Measurements from ENCODE around the gene KCNJ14.

KCNJ14 gene

DNA sequence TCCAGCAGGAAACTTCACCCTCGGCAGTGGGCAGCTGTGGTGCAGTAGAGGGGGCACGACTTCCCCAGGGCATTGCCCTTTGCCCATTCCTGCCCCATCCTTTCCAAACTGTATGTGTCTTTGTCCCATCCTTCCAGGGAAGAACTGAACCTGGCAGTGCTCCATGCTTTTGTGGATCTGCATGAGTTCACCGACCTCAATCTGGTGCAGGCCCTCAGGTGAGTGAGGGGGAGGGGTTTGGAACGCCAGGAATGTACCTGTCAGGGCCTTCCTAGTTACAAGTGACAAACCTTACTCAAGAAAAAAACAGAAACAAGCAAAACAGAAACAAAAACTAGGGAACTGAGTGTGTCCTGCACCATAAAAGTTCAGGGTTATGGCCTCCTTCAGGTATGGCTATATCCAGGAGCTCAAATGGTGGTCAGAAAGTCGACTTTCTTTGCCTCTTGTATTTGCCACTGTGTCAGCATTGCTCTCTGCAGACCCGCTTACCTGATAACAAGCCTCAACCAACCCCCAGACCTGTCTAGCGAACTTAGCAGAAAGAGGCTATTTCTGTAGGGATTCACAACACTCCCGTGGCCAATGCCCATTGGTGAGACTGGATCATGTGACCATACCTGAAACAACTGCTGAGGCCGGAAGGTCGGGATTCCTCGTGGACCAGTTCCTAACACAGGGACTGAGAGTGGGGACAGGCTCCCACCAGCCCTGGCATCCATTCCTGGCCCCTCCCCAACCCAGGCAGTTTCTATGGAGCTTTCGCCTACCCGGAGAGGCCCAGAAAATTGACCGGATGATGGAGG is 18.0 kb downstream of the KCNJ14 start:
- H3K9me3 ChIP-seq (ENCODE audit: control insufficient read depth in 1 of 2, low read length in 2 of 2), result no peaks in the 10 kb centered on the region
- no peaks in the 10 kb centered on the region for H3K27me3 ChIP-seq (ENCODE audit: low read depth, low read length)
- H3K4me3 ChIP-seq (ENCODE audit: low read depth in 1 of 2, low read length in 2 of 2), result no peak overlapping the region
- H3K27ac ChIP-seq (ENCODE audit: low read length), result no peak overlapping the region
- H3K4me1 ChIP-seq (ENCODE audit: control insufficient read depth in 1 of 2, insufficient read depth in 2 of 2, low read length in 2 of 2), result peaks cover 6 to 15% of the 10 kb centered on the region in 2 donors
- H3K36me3 ChIP-seq (ENCODE audit: control insufficient read depth in 1 of 2, insufficient read depth in 2 of 2, low read length in 2 of 2), result peaks cover 51 to 83% of the 10 kb centered on the region in 2 donors

DNA sequence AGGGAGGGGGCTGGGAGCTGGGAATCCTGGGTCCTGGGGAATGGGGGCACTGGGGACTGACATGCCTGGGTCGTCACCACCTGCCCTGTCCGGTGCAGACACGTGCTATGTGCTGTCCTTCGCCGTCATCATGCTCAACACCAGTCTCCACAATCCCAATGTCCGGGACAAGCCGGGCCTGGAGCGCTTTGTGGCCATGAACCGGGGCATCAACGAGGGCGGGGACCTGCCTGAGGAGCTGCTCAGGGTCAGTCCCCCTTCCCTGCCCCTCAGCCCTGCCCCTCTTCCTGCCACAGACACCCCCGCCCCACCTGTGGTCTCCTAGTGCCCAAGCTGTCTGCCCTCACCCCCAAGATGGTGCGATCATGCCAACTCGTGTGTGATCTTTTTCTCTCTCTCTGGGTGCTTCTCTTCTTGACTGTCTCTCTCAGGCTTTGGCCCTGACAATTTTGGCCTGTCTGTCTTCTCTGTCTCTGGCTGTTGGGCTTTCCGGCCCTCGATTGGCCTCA is 18.8 kb downstream of the KCNJ14 start:
- H3K9me3 ChIP-seq (ENCODE audit: control insufficient read depth in 1 of 2, low read length in 2 of 2), result no peaks in the 10 kb centered on the region
- peaks cover 6 to 13% of the 10 kb centered on the region in 2 donors for H3K4me1 ChIP-seq (ENCODE audit: control insufficient read depth in 1 of 2, insufficient read depth in 2 of 2, low read length in 2 of 2)
- no peak overlapping the region for H3K4me3 ChIP-seq (ENCODE audit: low read depth in 1 of 2, low read length in 2 of 2)
- H3K27me3 ChIP-seq (ENCODE audit: low read depth, low read length), result no peaks in the 10 kb centered on the region
- H3K27ac ChIP-seq (ENCODE audit: low read length), result no peak overlapping the region
- H3K36me3 ChIP-seq (ENCODE audit: control insufficient read depth in 1 of 2, insufficient read depth in 2 of 2, low read length in 2 of 2), result peaks cover 51 to 84% of the 10 kb centered on the region in 2 donors

DNA sequence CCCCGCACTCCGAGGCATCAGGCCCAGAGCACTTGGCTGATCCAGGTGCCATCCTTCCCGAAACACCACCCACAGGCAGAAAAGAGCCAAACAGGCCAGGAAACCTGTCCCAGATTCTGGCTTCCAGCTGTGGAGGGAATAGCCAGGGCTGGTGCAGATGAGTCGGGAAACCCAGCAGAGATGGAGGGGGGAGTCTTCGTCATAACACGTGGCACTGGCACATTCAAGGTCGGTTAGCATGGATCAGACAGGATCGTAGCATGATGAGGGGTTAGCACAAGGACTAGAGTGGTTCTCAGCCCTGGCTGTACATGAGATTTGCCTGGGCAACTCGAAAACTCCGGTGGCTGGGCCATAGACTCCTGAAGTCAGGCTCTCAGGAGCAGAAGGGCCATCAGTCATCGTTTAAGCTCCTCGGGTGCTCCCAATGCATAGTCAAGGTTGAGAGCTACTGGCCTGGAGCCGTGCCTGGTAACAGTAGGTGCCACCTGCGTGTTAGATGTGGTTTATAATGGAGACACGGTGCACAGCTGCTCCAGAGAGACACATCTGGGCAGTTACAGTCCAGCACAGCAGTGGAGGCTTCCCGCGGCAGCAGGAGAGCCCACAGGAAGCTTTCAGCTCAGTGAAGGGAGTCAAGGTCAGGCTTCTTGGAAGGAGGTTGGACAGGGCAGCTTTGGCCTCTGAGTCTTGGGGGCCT is 20.1 kb downstream of the KCNJ14 start:
- Histone ChIP-seq H3K36me3 (ENCODE audit: control insufficient read depth in 1 of 2, insufficient read depth in 2 of 2, low read length in 2 of 2) (peaks cover 49 to 77% of the 10 kb centered on the region in 2 donors), H3K27ac (ENCODE audit: low read length) (no peak overlapping the region), H3K4me3 (ENCODE audit: low read depth in 1 of 2, low read length in 2 of 2) (no peak overlapping the region), H3K9me3 (ENCODE audit: control insufficient read depth in 1 of 2, low read length in 2 of 2) (no peaks in the 10 kb centered on the region), H3K4me1 (ENCODE audit: control insufficient read depth in 1 of 2, insufficient read depth in 2 of 2, low read length in 2 of 2) (peaks cover 4 to 5% of the 10 kb centered on the region in 2 donors), H3K27me3 (ENCODE audit: low read depth, low read length) (no peaks in the 10 kb centered on the region)

DNA sequence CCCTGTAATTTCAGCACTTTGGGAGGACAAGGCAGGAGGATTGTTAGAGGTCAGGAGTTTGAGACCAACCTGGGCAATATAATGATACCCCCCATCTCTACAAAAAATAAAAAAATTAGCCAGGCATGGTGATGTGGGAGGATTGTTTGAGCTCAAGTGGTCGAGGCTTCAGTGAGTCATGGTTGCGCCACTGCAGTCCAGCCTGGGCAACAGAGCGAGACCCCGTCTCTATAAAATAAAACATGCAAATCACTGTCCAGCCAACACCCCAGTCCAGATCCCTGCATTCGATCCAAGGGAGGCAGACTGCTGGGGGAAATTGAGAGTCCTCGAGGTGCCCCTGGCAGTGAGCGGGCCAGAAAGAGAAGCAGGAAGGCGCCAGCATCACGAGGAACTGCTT is 20.8 kb downstream of the KCNJ14 start:
- Histone ChIP-seq H3K4me1 (ENCODE audit: control insufficient read depth in 1 of 2, insufficient read depth in 2 of 2, low read length in 2 of 2) (peaks cover 0 to 5% of the 10 kb centered on the region in 2 donors), H3K36me3 (ENCODE audit: control insufficient read depth in 1 of 2, insufficient read depth in 2 of 2, low read length in 2 of 2) (peaks cover 43 to 70% of the 10 kb centered on the region in 2 donors), H3K27ac (ENCODE audit: low read length) (no peak overlapping the region), H3K4me3 (ENCODE audit: low read depth in 1 of 2, low read length in 2 of 2) (no peak overlapping the region), H3K27me3 (ENCODE audit: low read depth, low read length) (no peaks in the 10 kb centered on the region), H3K9me3 (ENCODE audit: control insufficient read depth in 1 of 2, low read length in 2 of 2) (no peaks in the 10 kb centered on the region)

DNA sequence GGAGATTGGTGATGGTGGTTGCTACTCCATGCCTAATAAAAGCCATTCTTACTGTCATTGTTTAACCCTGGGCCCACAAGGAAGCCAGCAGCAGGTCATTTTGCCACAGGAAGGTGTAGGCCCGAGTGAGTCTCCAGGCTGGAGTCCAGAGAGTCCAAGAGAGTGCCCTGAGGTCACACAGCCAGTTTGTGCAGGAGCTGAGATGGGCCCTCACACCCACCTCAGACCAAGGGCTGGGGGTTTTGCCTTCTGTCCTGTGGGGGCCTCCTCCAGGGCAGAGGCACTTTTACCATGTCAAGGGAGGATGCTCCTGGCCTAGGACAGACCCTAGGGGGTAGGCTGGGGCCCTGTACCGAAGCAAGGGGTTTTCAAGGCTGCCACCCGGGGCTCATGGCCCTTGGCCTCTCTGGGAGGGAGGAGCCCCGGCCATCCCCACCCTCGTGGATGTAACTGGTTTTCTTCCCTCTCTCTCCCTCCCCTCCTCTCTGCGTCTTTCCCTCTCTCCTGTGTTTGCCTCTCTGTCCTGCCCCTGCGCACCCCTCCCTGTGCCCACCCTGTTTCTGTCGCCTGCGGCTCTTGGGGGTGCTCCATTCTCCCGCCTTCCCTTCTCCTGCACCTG is 21.8 kb downstream of the KCNJ14 start:
- H3K4me1 ChIP-seq (ENCODE audit: control insufficient read depth in 1 of 2, insufficient read depth in 2 of 2, low read length in 2 of 2), result peaks cover 0 to 15% of the 10 kb centered on the region in 2 donors
- no peak overlapping the region for H3K27ac ChIP-seq (ENCODE audit: low read length)
- no peaks in the 10 kb centered on the region for H3K9me3 ChIP-seq (ENCODE audit: control insufficient read depth in 1 of 2, low read length in 2 of 2)
- no peaks in the 10 kb centered on the region for H3K27me3 ChIP-seq (ENCODE audit: low read depth, low read length)
- H3K36me3 ChIP-seq (ENCODE audit: control insufficient read depth in 1 of 2, insufficient read depth in 2 of 2, low read length in 2 of 2), result peaks cover 36 to 60% of the 10 kb centered on the region in 2 donors
- H3K4me3 ChIP-seq (ENCODE audit: low read depth in 1 of 2, low read length in 2 of 2), result no peak overlapping the region

DNA sequence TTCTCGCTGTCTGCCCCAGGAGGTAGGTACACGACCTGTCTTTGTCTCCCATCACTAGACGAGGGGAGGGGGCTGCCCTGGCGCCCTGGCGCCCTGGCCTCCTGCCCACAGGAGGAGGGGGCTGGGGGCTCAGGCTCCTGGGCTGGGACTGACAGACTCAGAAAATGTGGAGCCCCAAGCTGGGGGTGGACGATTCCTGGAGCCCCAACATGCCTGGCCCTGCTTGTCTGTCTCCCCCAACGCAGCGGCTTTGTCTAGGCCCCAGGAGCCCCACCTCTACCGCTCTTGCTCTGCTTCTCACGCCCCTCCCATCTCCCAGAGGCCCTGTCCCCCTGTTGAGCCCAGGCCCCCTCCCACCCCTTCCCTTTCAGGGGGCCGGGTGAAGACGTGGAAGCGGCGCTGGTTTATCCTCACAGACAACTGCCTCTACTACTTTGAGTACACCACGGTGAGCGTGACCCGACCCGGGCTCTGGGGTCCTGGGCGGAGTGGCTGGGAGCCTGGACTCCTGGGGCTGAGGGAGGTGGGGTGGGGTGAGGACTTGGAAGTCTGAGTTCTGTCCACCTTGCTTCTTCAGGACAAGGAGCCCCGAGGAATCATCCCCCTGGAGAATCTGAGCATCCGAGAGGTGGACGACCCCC is 22.4 kb downstream of the KCNJ14 start:
- H3K27me3 ChIP-seq (ENCODE audit: low read depth, low read length), result no peaks in the 10 kb centered on the region
- H3K27ac ChIP-seq (ENCODE audit: low read length), result no peak overlapping the region
- H3K9me3 ChIP-seq (ENCODE audit: control insufficient read depth in 1 of 2, low read length in 2 of 2), result no peaks in the 10 kb centered on the region
- no peak overlapping the region for H3K4me3 ChIP-seq (ENCODE audit: low read depth in 1 of 2, low read length in 2 of 2)
- H3K4me1 ChIP-seq (ENCODE audit: control insufficient read depth in 1 of 2, insufficient read depth in 2 of 2, low read length in 2 of 2), result peaks cover 0 to 19% of the 10 kb centered on the region in 2 donors
- H3K36me3 ChIP-seq (ENCODE audit: control insufficient read depth in 1 of 2, insufficient read depth in 2 of 2, low read length in 2 of 2), result peaks cover 31 to 54% of the 10 kb centered on the region in 2 donors

DNA sequence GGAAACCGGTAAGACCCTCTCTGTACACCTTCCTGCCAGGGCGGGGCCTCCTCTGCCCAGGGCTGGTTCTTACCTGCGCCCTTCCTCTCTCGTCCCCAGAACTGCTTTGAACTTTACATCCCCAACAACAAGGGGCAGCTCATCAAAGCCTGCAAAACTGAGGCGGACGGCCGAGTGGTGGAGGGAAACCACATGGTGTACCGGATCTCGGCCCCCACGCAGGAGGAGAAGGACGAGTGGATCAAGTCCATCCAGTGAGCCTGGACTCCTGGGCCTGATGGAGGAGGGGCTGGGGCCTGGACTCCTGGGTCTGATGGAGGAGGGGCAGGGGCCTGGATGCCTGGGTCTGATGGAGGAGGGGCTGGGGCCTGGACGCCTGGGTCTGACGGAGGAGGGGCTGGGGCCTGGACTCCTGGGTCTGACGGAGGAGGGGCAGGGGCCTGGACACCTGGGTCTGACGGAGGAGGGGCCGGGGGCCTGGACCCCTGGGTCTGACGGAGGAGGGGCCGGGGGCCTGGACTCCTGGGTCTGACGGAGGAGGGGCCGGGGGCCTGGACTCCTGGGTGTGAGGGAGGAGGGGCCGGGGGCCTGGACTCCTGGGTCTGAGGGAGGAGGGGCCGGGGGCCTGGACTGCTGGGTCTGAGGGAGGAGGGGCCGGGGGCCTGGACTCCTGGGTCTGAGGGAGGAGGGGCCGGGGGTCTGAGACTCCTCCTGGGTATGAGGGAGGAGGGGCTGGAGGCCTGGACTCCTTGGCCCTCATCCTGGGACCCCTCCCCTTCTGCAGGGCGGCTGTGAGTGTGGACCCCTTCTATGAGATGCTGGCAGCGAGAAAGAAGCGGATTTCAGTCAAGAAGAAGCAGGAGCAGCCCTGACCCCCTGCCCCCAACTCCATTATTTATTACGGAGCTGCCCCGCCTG is 23.2 kb downstream of the KCNJ14 start:
- Histone ChIP-seq H3K27me3 (ENCODE audit: low read depth, low read length) (no peaks in the 10 kb centered on the region), H3K9me3 (ENCODE audit: control insufficient read depth in 1 of 2, low read length in 2 of 2) (no peaks in the 10 kb centered on the region), H3K36me3 (ENCODE audit: control insufficient read depth in 1 of 2, insufficient read depth in 2 of 2, low read length in 2 of 2) (peaks cover 23 to 46% of the 10 kb centered on the region in 2 donors), H3K4me1 (ENCODE audit: control insufficient read depth in 1 of 2, insufficient read depth in 2 of 2, low read length in 2 of 2) (peaks cover 0 to 19% of the 10 kb centered on the region in 2 donors), H3K27ac (ENCODE audit: low read length) (no peak overlapping the region), H3K4me3 (ENCODE audit: low read depth in 1 of 2, low read length in 2 of 2) (no peak overlapping the region)

DNA sequence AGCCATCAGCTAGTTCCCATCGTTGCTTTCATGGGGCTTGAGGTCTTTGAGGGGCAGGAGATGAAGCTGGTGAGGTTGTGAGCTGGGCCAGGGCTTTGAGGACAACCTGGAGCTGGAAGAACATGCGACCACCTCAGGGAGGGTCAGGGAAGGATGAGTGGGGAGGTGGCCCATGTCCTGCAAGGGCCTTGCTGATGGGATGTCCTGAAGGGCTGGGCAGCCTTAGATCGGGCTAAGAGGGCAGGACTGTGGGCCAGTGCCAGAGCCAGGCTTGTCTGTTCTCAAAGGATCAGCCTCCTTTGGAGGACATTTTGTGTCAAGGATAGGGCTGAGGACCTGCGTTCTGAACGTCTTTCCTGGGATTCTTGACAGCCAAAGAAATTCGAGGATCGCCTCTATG is 24.3 kb downstream of the KCNJ14 start:
- Histone ChIP-seq H3K27me3 (ENCODE audit: low read depth, low read length) (no peaks in the 10 kb centered on the region), H3K27ac (ENCODE audit: low read length) (peak overlapping the region; percentile 68), H3K4me1 (ENCODE audit: control insufficient read depth in 1 of 2, insufficient read depth in 2 of 2, low read length in 2 of 2) (peaks cover 0 to 19% of the 10 kb centered on the region in 2 donors), H3K36me3 (ENCODE audit: control insufficient read depth in 1 of 2, insufficient read depth in 2 of 2, low read length in 2 of 2) (peaks cover 12 to 36% of the 10 kb centered on the region in 2 donors), H3K4me3 (ENCODE audit: low read depth in 1 of 2, low read length in 2 of 2) (peak overlapping the region in 1 of 2 donors; percentile 47), H3K9me3 (ENCODE audit: control insufficient read depth in 1 of 2, low read length in 2 of 2) (no peaks in the 10 kb centered on the region)

DNA sequence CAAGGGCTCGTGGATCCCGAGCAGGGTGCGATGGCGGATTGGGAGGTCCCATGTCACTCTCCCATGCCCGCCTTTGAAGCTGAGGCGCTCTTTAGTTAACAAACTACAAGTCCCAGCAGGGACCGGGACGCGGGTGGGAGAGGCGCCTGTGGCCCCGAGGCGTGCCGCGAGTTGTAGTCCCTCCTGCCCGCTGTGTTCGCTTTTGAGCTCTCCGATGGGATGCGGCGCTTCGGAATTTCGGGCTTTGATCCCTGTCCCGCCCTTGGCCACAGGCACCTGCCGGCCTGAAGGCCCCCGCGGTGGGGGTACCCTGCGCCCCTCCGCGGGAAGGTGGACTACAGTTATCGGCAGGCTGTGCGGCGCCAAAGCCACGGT is 24.8 kb downstream of the KCNJ14 start:
- H3K27ac ChIP-seq (ENCODE audit: low read length), result peak overlapping the region; percentile 68
- H3K4me3 ChIP-seq (ENCODE audit: low read depth in 1 of 2, low read length in 2 of 2), result peak overlapping the region; percentile 47 to 71
- H3K4me1 ChIP-seq (ENCODE audit: control insufficient read depth in 1 of 2, insufficient read depth in 2 of 2, low read length in 2 of 2), result peaks cover 0 to 19% of the 10 kb centered on the region in 2 donors
- H3K36me3 ChIP-seq (ENCODE audit: control insufficient read depth in 1 of 2, insufficient read depth in 2 of 2, low read length in 2 of 2), result peaks cover 7 to 31% of the 10 kb centered on the region in 2 donors
- H3K9me3 ChIP-seq (ENCODE audit: control insufficient read depth in 1 of 2, low read length in 2 of 2), result no peaks in the 10 kb centered on the region
- no peaks in the 10 kb centered on the region for H3K27me3 ChIP-seq (ENCODE audit: low read depth, low read length)
